GM10266 (cell line): ENCODE data around the gene ERICH6B.

ENCODE experiments used
- DNase-seq: peaks from one replicate; pipeline ENCODE4 v3.0.0; 2012; ENCODE audit errors: extremely low spot score
- CTCF ChIP-seq: IDR thresholded peaks from 2 replicates; pipeline ENCODE4 v1.5.1; 2012; ENCODE audit warnings: mild to moderate bottlenecking, low read depth; ENCODE audit not compliant: control insufficient read depth, insufficient read depth; ENCODE audit errors: missing control alignments

Gene ERICH6B

GRCh38 chr13:45529758-45530157 is 85.8 kb downstream of the ERICH6B start:
- TF ChIP-seq CTCF, result no peak
- no peak for DNase-seq

- no peak for DNase-seq
- TF ChIP-seq CTCF, result no peak
These were observed 87.7 kb downstream of the ERICH6B start for GRCh38 chr13:45527699-45528462.

- no peak for TF ChIP-seq CTCF
- no peak for DNase-seq
These were observed 93.0 kb downstream of the ERICH6B start for GRCh38 chr13:45522571-45522970.

- DNase-seq, result no peak
- no peak for TF ChIP-seq CTCF
These were observed 94.2 kb downstream of the ERICH6B start for GRCh38 chr13:45521297-45521696.

- no peak for DNase-seq
- TF ChIP-seq CTCF, result no peak
These were observed 96.0 kb downstream of the ERICH6B start for GRCh38 chr13:45519493-45519892.

- TF ChIP-seq CTCF, result no peak
- DNase-seq, result no peak
These were observed 96.9 kb downstream of the ERICH6B start for GRCh38 chr13:45518525-45519245.

- no peak for TF ChIP-seq CTCF
- DNase-seq, result no peak
These were observed 98.8 kb downstream of the ERICH6B start for GRCh38 chr13:45516757-45517156.
